Astrocyte (in vitro differentiated cells and primary cell): ENCODE data around the gene CNTNAP5. TPM values are rescaled to one million over a fixed set of nuclear protein-coding genes. Genes with fewer than 3 reads are reported as not detected.

Experiments used
- DNase-seq: peaks from one replicate; pipeline ENCODE4 v3.0.0-alpha.2; 2010; ENCODE audit warnings: low read depth
- FAIRE-seq: peaks from 2 replicates; lab custom pipeline; 2011; peaks lifted over from hg19 to GRCh38; lab: Jason Lieb, UNC
- H2AFZ ChIP-seq: 2 replicates; pipeline ENCODE4 v1.6.0; 2012; ENCODE audit warnings: low read depth, low read length, inconsistent platforms
- H3K27ac ChIP-seq: 2 replicates; pipeline ENCODE4 v1.5.1; 2011; ENCODE audit warnings: low read depth, low read length, inconsistent platforms
- H3K27me3 ChIP-seq: 2 replicates; pipeline ENCODE4 v1.6.0; 2011; ENCODE audit warnings: low read length, inconsistent platforms; ENCODE audit not compliant: insufficient read depth
- H3K36me3 ChIP-seq: 2 replicates; pipeline ENCODE4 v1.5.1; 2011; ENCODE audit warnings: low read length, inconsistent platforms; ENCODE audit not compliant: insufficient read depth
- H3K4me1 ChIP-seq: 2 replicates; pipeline ENCODE4 v1.5.1; 2011; ENCODE audit warnings: low read length, inconsistent platforms; ENCODE audit not compliant: insufficient read depth
- H3K4me2 ChIP-seq: 2 replicates; pipeline ENCODE4 v1.6.0; 2012; ENCODE audit warnings: low read length, inconsistent platforms
- H3K4me3 ChIP-seq: 2 replicates; pipeline ENCODE4 v1.5.1; 2011; ENCODE audit warnings: low read depth, mild to moderate bottlenecking, low read length, inconsistent platforms; ENCODE audit not compliant: insufficient read depth
- H3K79me2 ChIP-seq: 2 replicates; pipeline ENCODE4 v1.6.0; 2012; ENCODE audit warnings: mild to moderate bottlenecking, low read length, inconsistent platforms; ENCODE audit not compliant: insufficient read depth
- H3K9ac ChIP-seq: 2 replicates; pipeline ENCODE4 v1.6.0; 2012; ENCODE audit warnings: mild to moderate bottlenecking, low read length, inconsistent platforms
- H3K9me3 ChIP-seq: 2 replicates; pipeline ENCODE4 v1.5.1; 2012; ENCODE audit warnings: low read depth, mild to moderate bottlenecking, low read length, inconsistent platforms; ENCODE audit not compliant: insufficient read depth
- H4K20me1 ChIP-seq: 2 replicates; pipeline ENCODE4 v1.6.0; 2012; ENCODE audit warnings: low read length, inconsistent platforms; ENCODE audit not compliant: insufficient read depth
- H3K27ac Mint-ChIP-seq: one replicate; pipeline ENCODE4 v1.8.0; 2021; ENCODE audit warnings: mild to moderate bottlenecking, mixed read lengths; ENCODE audit not compliant: unreplicated experiment
- H3K27me3 Mint-ChIP-seq: one replicate; pipeline ENCODE4 v1.8.0; 2021; ENCODE audit warnings: low read depth, mixed read lengths; ENCODE audit not compliant: unreplicated experiment
- H3K36me3 Mint-ChIP-seq: one replicate; pipeline ENCODE4 v1.8.0; 2021; ENCODE audit warnings: low read depth, mixed read lengths; ENCODE audit not compliant: unreplicated experiment
- H3K4me1 Mint-ChIP-seq: one replicate; pipeline ENCODE4 v1.8.0; 2021; ENCODE audit warnings: low read depth, mixed read lengths; ENCODE audit not compliant: unreplicated experiment
- H3K4me3 Mint-ChIP-seq: one replicate; pipeline ENCODE4 v1.8.0; 2021; ENCODE audit warnings: mild to moderate bottlenecking, moderate library complexity, mixed read lengths; ENCODE audit not compliant: unreplicated experiment
- H3K9me3 Mint-ChIP-seq: one replicate; pipeline ENCODE4 v1.8.0; 2021; ENCODE audit warnings: mild to moderate bottlenecking, mixed read lengths; ENCODE audit not compliant: unreplicated experiment
- EZH2 ChIP-seq: IDR thresholded peaks from 2 replicates; pipeline ENCODE4 v1.6.1; 2012; ENCODE audit warnings: mild to moderate bottlenecking, low read length, inconsistent platforms; ENCODE audit not compliant: insufficient read depth
- total RNA-seq: library from RNA; stranded (reverse); gene quantifications from 2 replicates; pipeline ENCODE4 v1.2.1, GENCODE V29; 2021
- TF ChIP-seq, protein P1 (sequence below): IDR thresholded peaks from 2 replicates; pipeline ENCODE4 v1.5.1; 2011; ENCODE audit warnings: low read depth, mild to moderate bottlenecking, inconsistent platforms, low read length, moderate library complexity; ENCODE audit not compliant: insufficient read depth

Gene CNTNAP5
- total RNA-seq, 1 donor from 2014 or later: 0.30 TPM

DNA sequence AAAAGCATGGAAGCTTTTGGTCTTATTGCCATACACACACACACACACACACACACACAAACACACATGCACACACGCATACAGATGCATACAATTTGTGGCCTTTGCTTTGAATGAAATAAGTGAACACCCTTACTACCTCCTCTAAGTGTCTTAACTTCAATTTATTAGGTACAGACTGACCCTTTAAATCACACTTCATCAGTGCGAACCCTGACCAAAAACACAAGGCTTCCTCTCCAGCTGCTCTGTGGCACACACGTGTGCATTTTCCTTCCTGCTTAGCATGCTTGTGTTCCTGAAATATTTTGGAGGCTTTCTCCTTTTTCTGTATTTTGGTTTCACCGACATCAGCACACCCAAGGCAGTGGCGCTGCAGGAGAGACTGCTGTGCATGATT, 96.0 kb downstream of the CNTNAP5 start:
- Histone ChIP-seq H4K20me1 (no peaks in the 10 kb centered on the region), H3K9me3 (peaks cover 3% of the 10 kb centered on the region), H3K4me1 (no peaks in the 10 kb centered on the region), H3K4me2 (no peak overlapping the region), H3K36me3 (no peaks in the 10 kb centered on the region), H2AFZ (no peak overlapping the region), H3K27me3 (no peaks in the 10 kb centered on the region), H3K27ac (no peak overlapping the region), H3K9ac (no peak overlapping the region), H3K4me3 (no peak overlapping the region), H3K79me2 (no peaks in the 10 kb centered on the region)
- Mint-ChIP-seq H3K36me3 (no peaks in the 10 kb centered on the region), H3K9me3 (peaks cover 6% of the 10 kb centered on the region), H3K4me1 (peaks cover 4% of the 10 kb centered on the region), H3K27me3 (no peaks in the 10 kb centered on the region), H3K27ac (no peak overlapping the region), H3K4me3 (no peak overlapping the region)
- DNase-seq: no peak
- FAIRE-seq: no peak
- TF ChIP-seq, protein P1, sequence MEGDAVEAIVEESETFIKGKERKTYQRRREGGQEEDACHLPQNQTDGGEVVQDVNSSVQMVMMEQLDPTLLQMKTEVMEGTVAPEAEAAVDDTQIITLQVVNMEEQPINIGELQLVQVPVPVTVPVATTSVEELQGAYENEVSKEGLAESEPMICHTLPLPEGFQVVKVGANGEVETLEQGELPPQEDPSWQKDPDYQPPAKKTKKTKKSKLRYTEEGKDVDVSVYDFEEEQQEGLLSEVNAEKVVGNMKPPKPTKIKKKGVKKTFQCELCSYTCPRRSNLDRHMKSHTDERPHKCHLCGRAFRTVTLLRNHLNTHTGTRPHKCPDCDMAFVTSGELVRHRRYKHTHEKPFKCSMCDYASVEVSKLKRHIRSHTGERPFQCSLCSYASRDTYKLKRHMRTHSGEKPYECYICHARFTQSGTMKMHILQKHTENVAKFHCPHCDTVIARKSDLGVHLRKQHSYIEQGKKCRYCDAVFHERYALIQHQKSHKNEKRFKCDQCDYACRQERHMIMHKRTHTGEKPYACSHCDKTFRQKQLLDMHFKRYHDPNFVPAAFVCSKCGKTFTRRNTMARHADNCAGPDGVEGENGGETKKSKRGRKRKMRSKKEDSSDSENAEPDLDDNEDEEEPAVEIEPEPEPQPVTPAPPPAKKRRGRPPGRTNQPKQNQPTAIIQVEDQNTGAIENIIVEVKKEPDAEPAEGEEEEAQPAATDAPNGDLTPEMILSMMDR: no peak
- no peak for TF ChIP-seq EZH2

DNA sequence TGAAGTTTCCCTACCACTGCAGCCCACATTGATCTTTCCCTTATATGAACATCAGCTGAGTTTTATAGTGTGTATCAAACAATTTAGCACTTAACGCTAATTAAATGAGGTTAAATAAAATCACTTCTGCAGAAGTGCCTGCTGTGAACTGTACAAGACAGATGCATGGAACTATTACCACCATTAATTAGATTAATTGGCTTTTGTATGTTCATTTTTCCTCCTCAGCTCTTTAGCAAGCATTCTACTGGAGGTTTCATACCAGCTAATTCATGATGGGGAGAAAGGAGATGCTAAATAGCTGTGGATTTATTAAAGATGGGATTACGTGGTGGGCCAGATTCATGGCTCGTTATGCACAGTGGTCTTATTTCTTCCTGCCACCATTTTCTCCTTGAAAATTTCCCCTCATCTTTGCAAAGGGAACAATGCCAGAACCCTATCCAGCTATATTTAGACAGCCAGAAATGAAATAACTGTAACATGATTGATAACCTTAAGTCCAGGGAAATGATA, 96.7 kb downstream of the CNTNAP5 start:
- H3K27ac ChIP-seq: no peak overlapping the region
- DNase-seq (no peak), FAIRE-seq (no peak)
- Mint-ChIP-seq H3K36me3 (no peaks in the 10 kb centered on the region), H3K27me3 (no peaks in the 10 kb centered on the region), H3K9me3 (peaks cover 6% of the 10 kb centered on the region), H3K4me1 (peaks cover 4% of the 10 kb centered on the region), H3K27ac (no peak overlapping the region), H3K4me3 (no peak overlapping the region)
- H3K4me2 ChIP-seq: no peak overlapping the region
- H3K4me1 ChIP-seq: no peaks in the 10 kb centered on the region
- no peaks in the 10 kb centered on the region for H3K79me2 ChIP-seq
- no peaks in the 10 kb centered on the region for H4K20me1 ChIP-seq
- no peak overlapping the region for H2AFZ ChIP-seq
- H3K9ac ChIP-seq: no peak overlapping the region
- H3K4me3 ChIP-seq: no peak overlapping the region
- TF ChIP-seq EZH2: no peak
- TF ChIP-seq, protein P1: no peak
- H3K27me3 ChIP-seq: no peaks in the 10 kb centered on the region
- no peaks in the 10 kb centered on the region for H3K36me3 ChIP-seq
- H3K9me3 ChIP-seq: peaks cover 3% of the 10 kb centered on the region

DNA sequence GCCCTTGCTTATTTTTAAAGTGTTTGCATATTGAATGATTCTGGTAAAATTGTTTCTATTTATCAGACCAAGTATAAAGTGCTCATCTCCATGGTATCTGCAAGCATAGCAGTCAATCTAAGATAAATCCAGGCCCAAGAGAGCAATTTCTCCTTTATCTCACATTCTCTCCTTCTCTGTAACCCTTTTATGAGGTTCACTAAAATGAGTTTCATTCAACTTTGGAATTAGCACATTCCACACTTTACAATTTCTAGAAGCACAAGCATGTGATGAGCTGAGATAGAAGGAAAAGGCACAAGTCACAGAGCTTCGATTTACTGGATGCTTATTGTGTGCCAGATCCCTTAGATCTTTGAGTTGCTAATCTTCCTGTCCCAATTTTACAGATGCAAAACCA, 97.3 kb downstream of the CNTNAP5 start:
- Mint-ChIP-seq H3K36me3 (no peaks in the 10 kb centered on the region), H3K27ac (no peak overlapping the region), H3K9me3 (peaks cover 9% of the 10 kb centered on the region), H3K27me3 (no peaks in the 10 kb centered on the region), H3K4me1 (peaks cover 4% of the 10 kb centered on the region), H3K4me3 (no peak overlapping the region)
- Histone ChIP-seq H3K36me3 (no peaks in the 10 kb centered on the region), H3K27me3 (no peaks in the 10 kb centered on the region), H4K20me1 (no peaks in the 10 kb centered on the region), H3K27ac (no peak overlapping the region), H2AFZ (no peak overlapping the region), H3K4me2 (no peak overlapping the region), H3K4me1 (no peaks in the 10 kb centered on the region), H3K4me3 (no peak overlapping the region), H3K9ac (no peak overlapping the region), H3K9me3 (peaks cover 3% of the 10 kb centered on the region), H3K79me2 (no peaks in the 10 kb centered on the region)
- FAIRE-seq: no peak
- DNase-seq: no peak
- no peak for TF ChIP-seq EZH2
- TF ChIP-seq, protein P1: no peak
